HL-60 (cell line): ENCODE data around the gene CRTC1.

Experiments used
- POLR2AphosphoS5 ChIP-seq: IDR thresholded peaks from 2 replicates; pipeline ENCODE4 v1.6.1; 2012; ENCODE audit warnings: low read depth
- REST ChIP-seq: IDR thresholded peaks from 2 replicates; pipeline ENCODE4 v1.6.1; 2012; ENCODE audit warnings: low read depth; ENCODE audit not compliant: insufficient replicate concordance
- SPI1 ChIP-seq: IDR thresholded peaks from 2 replicates; pipeline ENCODE4 v1.6.1; 2012; ENCODE audit warnings: low read depth, mild to moderate bottlenecking, borderline replicate concordance
- TF ChIP-seq, protein P1 (sequence below): IDR thresholded peaks from one replicate; pipeline ENCODE4 v1.5.1; 2011; ENCODE audit warnings: low read length, control low read depth, inconsistent platforms; ENCODE audit not compliant: insufficient read depth

DNA sequence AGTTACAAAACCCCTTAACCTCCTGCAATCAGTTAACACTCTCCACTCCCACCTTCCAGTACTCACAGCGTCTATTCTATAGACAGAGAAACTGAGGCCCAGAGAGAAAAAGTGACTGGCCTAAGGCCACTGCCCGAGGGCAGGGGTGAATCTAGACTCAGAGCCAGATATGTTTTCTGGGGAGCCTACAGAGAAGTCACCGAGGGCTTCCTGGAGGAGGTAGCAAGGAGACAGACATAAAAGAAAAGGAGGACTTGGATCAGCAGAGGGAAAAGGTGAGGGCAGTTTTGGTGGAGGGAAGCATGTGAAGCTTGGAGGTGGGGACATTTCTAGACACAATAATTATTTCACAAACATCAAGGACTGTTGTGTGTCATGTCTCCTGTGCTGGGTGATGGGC lies 109.2 kb downstream of the CRTC1 start:
- TF ChIP-seq SPI1 (no peak), POLR2AphosphoS5 (no peak), REST (no peak)
- TF ChIP-seq, protein P1, sequence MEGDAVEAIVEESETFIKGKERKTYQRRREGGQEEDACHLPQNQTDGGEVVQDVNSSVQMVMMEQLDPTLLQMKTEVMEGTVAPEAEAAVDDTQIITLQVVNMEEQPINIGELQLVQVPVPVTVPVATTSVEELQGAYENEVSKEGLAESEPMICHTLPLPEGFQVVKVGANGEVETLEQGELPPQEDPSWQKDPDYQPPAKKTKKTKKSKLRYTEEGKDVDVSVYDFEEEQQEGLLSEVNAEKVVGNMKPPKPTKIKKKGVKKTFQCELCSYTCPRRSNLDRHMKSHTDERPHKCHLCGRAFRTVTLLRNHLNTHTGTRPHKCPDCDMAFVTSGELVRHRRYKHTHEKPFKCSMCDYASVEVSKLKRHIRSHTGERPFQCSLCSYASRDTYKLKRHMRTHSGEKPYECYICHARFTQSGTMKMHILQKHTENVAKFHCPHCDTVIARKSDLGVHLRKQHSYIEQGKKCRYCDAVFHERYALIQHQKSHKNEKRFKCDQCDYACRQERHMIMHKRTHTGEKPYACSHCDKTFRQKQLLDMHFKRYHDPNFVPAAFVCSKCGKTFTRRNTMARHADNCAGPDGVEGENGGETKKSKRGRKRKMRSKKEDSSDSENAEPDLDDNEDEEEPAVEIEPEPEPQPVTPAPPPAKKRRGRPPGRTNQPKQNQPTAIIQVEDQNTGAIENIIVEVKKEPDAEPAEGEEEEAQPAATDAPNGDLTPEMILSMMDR = no peak
